Sigmoid colon (tissue), 7 donors: ENCODE data around the gene ATP13A5. TPM values are rescaled to one million over a fixed set of nuclear protein-coding genes. Genes with fewer than 3 reads are reported as not detected.

Source experiments
- DNase-seq: peaks from one replicate; pipeline ENCODE4 v3.0.0-alpha.2; 2019
- H3K27ac ChIP-seq, 4 donors: fragments of 200-600 bp; sonication (generic); one replicate each; pipeline ENCODE4 v1.5.1; 2016 to 2019; ENCODE audit warnings: mild to moderate bottlenecking in 1 of 4
- H3K27me3 ChIP-seq, 3 donors: fragments of 200-600 bp; sonication (generic); one replicate each; pipeline ENCODE4 v1.5.1; 2019; ENCODE audit warnings: mild to moderate bottlenecking in 1 of 3
- H3K36me3 ChIP-seq, 4 donors: fragments of 200-600 bp; sonication (generic); one replicate each; pipeline ENCODE4 v1.5.1; 2016 to 2019
- H3K4me1 ChIP-seq, 4 donors: fragments of 200-600 bp; sonication (generic); one replicate each; pipeline ENCODE4 v1.5.1; 2017 to 2019
- H3K4me3 ChIP-seq, 4 donors: fragments of 200-600 bp; sonication (generic); one replicate each; pipeline ENCODE4 v1.5.1; 2017 to 2019; ENCODE audit warnings: mild to moderate bottlenecking in 2 of 4, moderate library complexity in 1 of 4
- H3K9me3 ChIP-seq, 4 donors: fragments of 200-600 bp in 3 of 4; sonication (generic) in 3 of 4; one replicate each; pipeline versions ENCODE4 v1.5.1 to v1.6.1; 2013 to 2019
- EP300 ChIP-seq, 4 donors: sonication (generic); formaldehyde crosslinking; IDR thresholded peaks; one replicate each; pipeline ENCODE4 v1.6.1; 2017; ENCODE audit warnings: antibody characterized with exemption in 4 of 4
- POLR2A ChIP-seq, 2 donors: fragments of 450-650 bp; IDR thresholded peaks; one replicate each; pipeline ENCODE4 v1.6.1; 2016; ENCODE audit warnings: antibody characterized with exemption in 2 of 2, mild to moderate bottlenecking in 2 of 2, moderate library complexity in 2 of 2
- POLR2AphosphoS5 ChIP-seq, 4 donors: sonication (generic); formaldehyde crosslinking; IDR thresholded peaks; one replicate each; pipeline ENCODE4 v1.6.1; 2017; ENCODE audit warnings: antibody characterized with exemption in 4 of 4
- WGBS, 2 donors: extraction: QIAGEN DNeasy Blood & Tissue Kit; methylation state at CpG; one replicate each; pipeline ENCODE4 v1.1.7; 2013; 5-methylcytosine and 5-hydroxymethylcytosine counted together
- intact Hi-C: fragments of 100-400 bp; cut with DNase I; formaldehyde crosslinking; loops from one replicate; pipeline ENCODE4 v1.15.1; 2023
- polyA plus RNA-seq, 3 donors: library from polyadenylated mRNA; stranded (reverse); fragments of 200-250 nt; gene quantifications; one replicate each; pipeline ENCODE4 v1.2.3, GENCODE V29; 2013
- total RNA-seq, 4 donors: library from RNA; depleted of rRNA; stranded (reverse); fragments of >200 nt; gene quantifications; one replicate each; pipeline ENCODE4 v1.1.0, GENCODE V29; 2016
- TF ChIP-seq, protein P1 (sequence below), 4 experiments: fragments of 450-650 bp in 3 of 4; fragments of 200-600 bp in 1 of 4; IDR thresholded peaks; one replicate each; pipeline ENCODE4 v1.5.1; 2016 to 2019; ENCODE audit warnings: antibody characterized with exemption in 4 of 4, mild to moderate bottlenecking in 3 of 4, moderate library complexity in 2 of 4
- donor health status: healthy with polysubstance abuse.
- donor health status: Bipolar disorder and iron deficiency.
- donor health status: healthy.

ATP13A5 gene
- total and polyA plus RNA-seq, 7 donors, result 0.16 to 1.8 TPM; not detected in 5

DNA sequence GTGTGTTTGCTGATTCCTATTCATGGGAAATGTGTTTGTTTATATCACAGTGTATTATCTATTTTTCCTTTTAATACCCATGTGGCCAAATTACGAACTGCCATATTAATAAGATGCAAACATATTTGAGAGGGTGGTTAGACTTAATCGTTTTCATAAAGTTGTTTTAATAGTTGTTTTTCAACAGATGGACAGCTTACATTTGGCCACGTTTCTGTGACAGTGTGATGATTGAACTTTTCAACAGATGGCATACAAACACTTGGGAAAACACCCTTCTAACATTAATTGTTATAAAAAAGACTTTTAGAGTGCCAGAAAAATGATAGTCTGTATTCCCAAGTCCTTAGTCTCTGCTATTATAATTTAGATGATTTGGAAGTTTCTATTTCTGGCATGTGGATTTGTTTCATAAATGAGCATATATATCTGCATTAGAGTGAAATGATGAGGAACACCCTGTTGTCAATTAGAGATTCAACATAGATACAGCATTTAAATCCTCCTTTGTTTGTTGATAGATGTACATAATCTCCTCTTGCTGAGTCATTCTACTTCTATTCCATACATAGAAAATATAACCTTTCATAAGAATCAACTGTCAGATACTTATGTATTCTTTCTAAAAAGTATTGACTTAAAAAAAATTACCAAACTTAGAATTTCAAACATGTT, 124.4 kb downstream of the ATP13A5 start:
- Histone ChIP-seq H3K27ac (no peak overlapping the region), H3K4me3 (no peak overlapping the region), H3K9me3 (peaks cover 0 to 4% (median 2%) of the 10 kb centered on the region in 4 donors), H3K27me3 (no peaks in the 10 kb centered on the region), H3K36me3 (no peaks in the 10 kb centered on the region), H3K4me1 (no peaks in the 10 kb centered on the region)
- intact Hi-C loops, result no loop called here
- WGBS, 2 donors, result 60 to 63% methylated on average over 3 of the region's 3 CpGs
- no peak for DNase-seq
- TF ChIP-seq EP300 (IDR thresholded peaks at IDR 0.05), result no peak
- no peak for TF ChIP-seq POLR2A (IDR thresholded peaks at IDR 0.05)
- TF ChIP-seq, protein P1, sequence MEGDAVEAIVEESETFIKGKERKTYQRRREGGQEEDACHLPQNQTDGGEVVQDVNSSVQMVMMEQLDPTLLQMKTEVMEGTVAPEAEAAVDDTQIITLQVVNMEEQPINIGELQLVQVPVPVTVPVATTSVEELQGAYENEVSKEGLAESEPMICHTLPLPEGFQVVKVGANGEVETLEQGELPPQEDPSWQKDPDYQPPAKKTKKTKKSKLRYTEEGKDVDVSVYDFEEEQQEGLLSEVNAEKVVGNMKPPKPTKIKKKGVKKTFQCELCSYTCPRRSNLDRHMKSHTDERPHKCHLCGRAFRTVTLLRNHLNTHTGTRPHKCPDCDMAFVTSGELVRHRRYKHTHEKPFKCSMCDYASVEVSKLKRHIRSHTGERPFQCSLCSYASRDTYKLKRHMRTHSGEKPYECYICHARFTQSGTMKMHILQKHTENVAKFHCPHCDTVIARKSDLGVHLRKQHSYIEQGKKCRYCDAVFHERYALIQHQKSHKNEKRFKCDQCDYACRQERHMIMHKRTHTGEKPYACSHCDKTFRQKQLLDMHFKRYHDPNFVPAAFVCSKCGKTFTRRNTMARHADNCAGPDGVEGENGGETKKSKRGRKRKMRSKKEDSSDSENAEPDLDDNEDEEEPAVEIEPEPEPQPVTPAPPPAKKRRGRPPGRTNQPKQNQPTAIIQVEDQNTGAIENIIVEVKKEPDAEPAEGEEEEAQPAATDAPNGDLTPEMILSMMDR (IDR thresholded peaks at IDR 0.05), result no peak
- TF ChIP-seq POLR2AphosphoS5 (IDR thresholded peaks at IDR 0.05), result no peak

DNA sequence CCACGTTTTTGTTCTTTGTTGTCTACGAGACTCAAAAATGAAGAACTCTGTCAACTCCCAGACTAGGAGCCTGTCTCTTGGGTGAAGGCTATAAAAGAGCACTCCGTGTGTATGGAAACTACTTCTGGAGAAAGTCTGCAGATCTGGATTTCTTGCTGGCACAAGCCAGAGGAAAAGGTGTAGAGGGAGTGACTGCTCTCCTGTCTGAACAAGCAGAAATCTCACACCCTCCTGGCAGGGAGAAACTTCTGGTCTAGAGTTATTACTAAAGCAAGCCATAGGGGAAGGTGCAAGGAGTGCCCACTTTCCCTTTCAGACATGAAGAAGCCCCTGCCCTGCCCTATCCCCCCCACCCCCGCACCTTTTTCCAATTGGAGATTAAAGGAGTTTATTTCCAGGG, 128.1 kb downstream of the ATP13A5 start:
- intact Hi-C loops, result no loop called here
- no peaks in the 10 kb centered on the region for H3K27me3 ChIP-seq
- no peaks in the 10 kb centered on the region for H3K36me3 ChIP-seq
- H3K9me3 ChIP-seq, result peaks cover 0 to 12% (median 8%) of the 10 kb centered on the region in 4 donors
- no peaks in the 10 kb centered on the region for H3K4me1 ChIP-seq
- no peak overlapping the region for H3K27ac ChIP-seq
- H3K4me3 ChIP-seq, result no peak overlapping the region
- 84 to 89% methylated on average over 4 of the region's 4 CpGs for WGBS, 2 donors
- no peak for TF ChIP-seq EP300 (IDR thresholded peaks at IDR 0.05)
- TF ChIP-seq, protein P1 (IDR thresholded peaks at IDR 0.05), result no peak
- no peak for TF ChIP-seq POLR2AphosphoS5 (IDR thresholded peaks at IDR 0.05)
- no peak for TF ChIP-seq POLR2A (IDR thresholded peaks at IDR 0.05)
- DNase-seq, result no peak

DNA sequence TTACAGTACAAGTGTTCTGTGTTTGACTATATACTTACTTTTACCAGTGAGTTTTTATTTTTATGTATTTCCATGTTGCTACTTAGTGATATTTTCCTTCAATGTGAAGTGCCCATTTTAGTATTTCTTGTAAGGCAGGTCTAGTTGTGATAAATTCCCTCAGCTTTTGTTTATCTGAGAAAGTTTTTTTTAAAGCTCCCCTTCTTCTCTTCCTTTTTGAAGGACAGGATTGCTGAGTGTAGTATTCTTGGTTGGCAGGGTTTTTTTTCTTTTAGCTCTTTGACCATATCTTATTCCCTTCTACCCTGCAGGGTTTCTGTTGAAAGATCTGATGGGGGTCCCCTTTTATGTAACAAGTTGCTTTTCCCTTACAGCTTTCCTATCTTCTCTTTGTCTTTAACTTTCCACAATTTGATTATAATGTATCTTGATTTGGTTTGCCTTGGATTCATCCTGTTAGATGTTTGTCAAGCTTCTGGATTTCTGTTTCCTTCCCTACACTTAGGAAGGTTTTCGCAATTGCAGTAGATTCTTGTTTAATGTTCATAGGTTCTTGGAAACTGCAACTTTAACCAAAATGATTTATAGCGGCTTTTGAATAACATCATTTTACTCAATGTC, 129.6 kb downstream of the ATP13A5 start:
- H3K4me1 ChIP-seq, result no peaks in the 10 kb centered on the region
- H3K27me3 ChIP-seq, result no peaks in the 10 kb centered on the region
- H3K36me3 ChIP-seq, result no peaks in the 10 kb centered on the region
- no peak overlapping the region for H3K27ac ChIP-seq
- no peak overlapping the region for H3K4me3 ChIP-seq
- peaks cover 0 to 12% (median 8%) of the 10 kb centered on the region in 4 donors for H3K9me3 ChIP-seq
- intact Hi-C loops, result no loop called here
- no peak for DNase-seq
- 49 to 97% methylated on average over 2 of the region's 2 CpGs for WGBS, 2 donors
- TF ChIP-seq EP300 (IDR thresholded peaks at IDR 0.05) (no peak), POLR2AphosphoS5 (IDR thresholded peaks at IDR 0.05) (no peak), POLR2A (IDR thresholded peaks at IDR 0.05) (no peak)
- TF ChIP-seq, protein P1 (IDR thresholded peaks at IDR 0.05), result no peak

DNA sequence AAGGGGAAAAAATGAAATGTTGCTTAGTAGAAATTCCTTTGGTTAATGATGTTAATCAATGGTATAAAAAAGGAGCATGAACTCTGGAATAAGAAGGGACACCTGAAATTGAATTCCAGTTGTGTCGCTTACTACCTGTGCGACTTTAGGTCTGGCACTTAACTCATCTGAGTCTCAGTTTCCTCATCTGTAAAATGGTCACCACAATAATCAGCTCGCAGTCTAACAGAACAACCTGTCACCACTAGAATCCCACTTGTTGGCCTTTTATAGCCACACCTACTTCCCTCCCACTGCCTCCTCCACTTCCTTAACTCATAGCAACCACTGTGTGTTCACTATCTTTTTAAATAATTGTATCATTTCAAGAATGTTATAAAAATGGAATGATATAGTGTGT, 135.0 kb downstream of the ATP13A5 start:
- H3K4me3 ChIP-seq, result no peak overlapping the region
- TF ChIP-seq POLR2AphosphoS5 (IDR thresholded peaks at IDR 0.05) (no peak), POLR2A (IDR thresholded peaks at IDR 0.05) (no peak), EP300 (IDR thresholded peaks at IDR 0.05) (no peak)
- TF ChIP-seq, protein P1 (IDR thresholded peaks at IDR 0.05), result no peak
- WGBS, 2 donors, result 87 to 92% methylated on average over 3 of the region's 3 CpGs
- intact Hi-C loops, result no loop called here
- H3K9me3 ChIP-seq, result peaks cover 0 to 3% (median 1%) of the 10 kb centered on the region in 4 donors
- no peaks in the 10 kb centered on the region for H3K36me3 ChIP-seq
- H3K27me3 ChIP-seq, result no peaks in the 10 kb centered on the region
- peaks cover 0 to 6% (median 1%) of the 10 kb centered on the region in 4 donors for H3K4me1 ChIP-seq
- no peak overlapping the region for H3K27ac ChIP-seq
- no peak for DNase-seq
